GM21825 (cell line): ENCODE measurements around the gene BEND4.
A peak's percentile ranks its signal among the peaks of the same experiment; 100 is the strongest.

ENCODE experiments used
- ATAC-seq: cut with Tn5 transposase; IDR thresholded peaks from one replicate; pipeline ENCODE4 v1.9.1; 2021; ENCODE audit warnings: mild to moderate bottlenecking, moderate library complexity; ENCODE audit not compliant: unreplicated experiment

The BEND4 gene

DNA sequence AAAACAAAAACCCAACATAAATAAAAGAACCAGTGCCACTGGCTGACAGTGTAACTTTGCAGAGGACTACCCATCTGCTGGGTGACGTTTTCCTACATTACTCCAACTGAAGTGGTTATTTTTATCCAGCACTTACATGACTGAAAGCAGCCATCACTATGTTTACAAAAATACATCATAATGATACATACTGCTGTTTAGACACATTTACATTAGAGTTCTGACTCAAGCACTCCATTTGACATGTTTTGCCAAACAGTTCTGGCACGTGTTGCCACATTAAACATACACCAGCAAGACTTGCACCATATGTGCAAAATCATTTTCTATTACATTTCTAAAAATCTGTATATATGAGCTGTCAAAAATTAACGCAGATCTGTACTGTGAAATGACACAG, 39.6 kb downstream of the BEND4 start:
- ATAC-seq: no peak

DNA sequence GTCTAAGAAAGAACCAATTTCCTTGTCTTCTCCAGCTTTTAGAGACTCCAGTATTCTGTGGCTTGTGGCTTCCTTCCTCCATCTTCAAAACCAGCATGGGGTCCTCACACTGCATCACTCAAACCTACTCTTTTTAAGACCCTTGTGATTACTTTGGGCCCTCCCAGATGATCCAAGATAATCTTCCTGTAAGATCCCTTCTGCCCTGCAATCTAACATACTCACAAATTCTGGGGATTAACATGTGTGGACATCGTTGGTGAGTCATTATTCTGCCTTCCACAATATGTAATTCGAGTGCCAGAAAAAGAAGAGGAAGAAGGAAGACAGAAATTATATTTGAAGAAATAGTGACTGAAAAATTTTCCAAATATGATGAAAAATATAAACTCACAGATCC, 47.9 kb downstream of the BEND4 start:
- ATAC-seq: no peak

DNA sequence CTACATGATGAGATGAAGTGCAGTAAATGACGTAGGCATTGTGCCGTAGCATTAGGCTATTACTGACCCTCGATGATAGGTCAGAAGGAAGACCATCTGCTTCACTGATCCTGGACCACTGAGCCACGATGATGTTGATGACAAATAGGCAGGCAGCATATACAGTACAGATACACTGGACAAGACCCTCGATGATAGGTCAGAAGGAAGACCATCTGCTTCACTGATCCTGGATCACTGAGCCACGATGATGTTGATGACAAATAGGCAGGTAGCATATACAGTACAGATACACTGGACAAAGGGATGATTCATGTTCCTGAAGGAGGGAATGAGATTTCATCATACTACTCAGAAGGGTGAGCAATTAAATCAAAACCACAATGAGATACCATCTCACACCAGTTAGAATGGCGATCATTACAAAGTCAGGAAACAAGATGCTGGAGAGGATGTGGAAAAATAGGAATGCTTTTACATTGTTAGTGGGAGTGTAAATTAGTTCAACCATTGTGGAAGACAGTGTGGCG, 50.9 kb downstream of the BEND4 start:
- no peak for ATAC-seq

- no peak for ATAC-seq
Observed at GRCh38 chr4:42088386-42088785, 64.1 kb downstream of the BEND4 start.

GRCh38 chr4:42083816-42084215, 68.6 kb downstream of the BEND4 start:
- ATAC-seq: no peak

DNA sequence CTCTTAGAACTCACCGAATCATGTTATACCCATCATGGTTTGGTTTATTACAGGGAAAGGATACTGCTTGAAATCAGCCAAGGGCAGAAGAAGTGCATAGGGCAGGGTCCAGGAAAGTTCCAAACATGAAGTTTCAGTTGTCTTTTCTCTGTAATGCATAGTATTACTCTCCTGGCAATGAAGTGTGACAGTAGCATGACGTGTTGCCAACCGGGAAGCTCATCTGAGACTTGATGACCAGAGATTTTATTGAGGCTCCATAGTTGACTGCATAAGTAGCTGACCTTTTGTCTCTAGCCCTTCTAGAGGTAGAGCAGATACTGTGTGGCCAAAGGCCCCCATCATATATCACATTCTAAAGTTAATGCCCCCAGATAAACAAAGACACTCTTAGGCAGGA, 72.1 kb downstream of the BEND4 start:
- ATAC-seq: no peak

DNA sequence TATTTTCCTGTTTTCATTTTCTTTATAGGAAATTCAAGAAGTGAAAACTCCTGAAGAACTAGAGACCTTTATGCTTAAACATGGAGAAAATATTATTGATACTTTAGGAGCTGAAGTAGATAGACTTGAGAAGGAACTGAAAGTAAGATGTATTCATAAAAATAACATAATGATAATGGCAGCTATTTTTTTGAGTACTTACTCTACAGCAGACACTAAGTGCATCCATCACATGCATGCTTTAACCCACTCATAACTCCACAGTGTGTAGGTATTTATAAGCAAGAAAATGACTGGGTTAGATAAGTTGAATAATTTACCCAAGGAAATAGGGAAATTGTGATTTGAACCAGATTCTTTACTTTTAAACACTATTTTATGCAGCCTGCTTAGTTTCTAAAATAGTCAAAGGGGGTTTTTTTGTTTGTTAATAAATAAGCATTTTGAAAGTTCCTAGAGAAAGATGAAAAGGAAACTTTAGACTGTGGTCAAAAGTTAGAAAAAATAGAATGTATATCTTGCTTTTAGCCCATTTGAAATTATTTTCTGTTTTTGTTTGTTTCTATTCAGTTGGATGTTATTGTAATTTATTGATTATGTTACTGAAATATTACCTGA, 74.2 kb downstream of the BEND4 start:
- peak; percentile 79 for ATAC-seq

DNA sequence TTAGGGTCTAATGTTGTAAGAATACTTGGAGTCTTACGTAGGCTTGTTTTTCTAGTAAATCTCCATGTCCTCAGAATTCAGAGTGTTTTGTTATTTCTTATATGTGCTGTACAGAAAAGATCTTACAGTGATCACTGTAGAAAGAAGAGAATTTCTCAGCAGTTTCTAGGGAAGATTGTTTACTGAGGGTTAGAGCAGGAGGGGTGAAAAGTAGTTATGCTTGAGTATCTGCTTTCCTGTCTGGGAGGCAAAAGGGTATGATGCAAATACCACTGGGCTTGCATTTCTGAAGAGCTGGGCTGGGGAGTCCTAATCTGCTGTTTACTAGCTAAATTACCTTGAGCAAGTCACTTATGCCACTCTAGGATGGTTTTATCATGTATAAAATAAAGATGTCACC, 78.2 kb downstream of the BEND4 start:
- ATAC-seq: no peak

GRCh38 chr4:42070463-42070862, 82.0 kb downstream of the BEND4 start:
- ATAC-seq: no peak

DNA sequence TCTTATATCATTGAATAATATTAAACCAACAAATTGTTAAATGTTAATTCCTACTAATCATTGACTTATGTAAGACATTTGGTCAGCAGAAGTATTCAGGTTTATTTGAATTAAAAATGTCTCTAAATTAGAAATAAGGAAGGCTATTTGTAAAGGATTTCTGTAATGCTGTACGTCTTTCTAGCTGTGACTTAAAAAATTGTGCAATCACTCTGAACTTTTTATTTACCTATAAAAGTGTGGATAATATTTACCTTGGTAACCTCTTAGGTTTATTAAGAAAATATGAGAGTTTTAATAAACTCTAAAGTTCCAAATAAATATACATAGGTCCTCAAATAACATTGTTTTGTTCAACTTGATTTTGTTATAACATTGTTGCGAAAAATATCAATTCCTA, 85.2 kb downstream of the BEND4 start:
- ATAC-seq: no peak

GRCh38 chr4:42066402-42066801, 86.1 kb downstream of the BEND4 start:
- no peak for ATAC-seq
